BJ (cell line): Measurements from ENCODE around the gene AHI1. TPM values are rescaled to one million over a fixed set of nuclear protein-coding genes. Genes with fewer than 3 reads are reported as not detected.

Experiments used
- CTCF ChIA-PET: fragments of 350-600 bp; formaldehyde crosslinking; extraction: SDS; loops from one replicate; lab custom pipeline; 2021; ENCODE audit warnings: antibody characterized with exemption, inconsistent platforms; lab: Yijun Ruan, JAX
- POLR2A ChIA-PET: fragments of 300-600 bp; sonication (Branson Sonifier 250); formaldehyde crosslinking; extraction: SDS; loops from one replicate; lab custom pipeline; 2021; ENCODE audit warnings: antibody characterized with exemption; lab: Charles Lee
- DNase-seq: peaks from one replicate; pipeline ENCODE4 v3.0.0-alpha.2; 2011; ENCODE audit warnings: low read depth
- H3K27me3 ChIP-seq: 2 replicates; pipeline ENCODE4 v1.6.0; 2011; ENCODE audit warnings: low read length; ENCODE audit not compliant: control insufficient read depth, insufficient read depth
- H3K36me3 ChIP-seq: 2 replicates; pipeline ENCODE4 v1.5.1; 2011; ENCODE audit warnings: low read length; ENCODE audit not compliant: control insufficient read depth, insufficient read depth
- H3K4me3 ChIP-seq: 2 replicates; pipeline ENCODE4 v1.5.1; 2011; ENCODE audit warnings: low read depth, mild to moderate bottlenecking, control low read depth, low read length
- polyA plus RNA-seq: library from polyadenylated mRNA; depleted of rRNA; stranded (reverse); fragments of >200 nt; gene quantifications from 2 replicates; pipeline ENCODE4 v1.2.3, GENCODE V29; 2011
- TF ChIP-seq, protein P1 (sequence below): IDR thresholded peaks from 2 replicates; pipeline ENCODE4 v1.5.1; 2011; ENCODE audit warnings: low read depth, mild to moderate bottlenecking, control low read depth, inconsistent platforms, low read length, moderate library complexity; ENCODE audit not compliant: insufficient read depth

The AHI1 gene
- polyA plus RNA-seq, 1 experiment = 7.9 TPM

DNA sequence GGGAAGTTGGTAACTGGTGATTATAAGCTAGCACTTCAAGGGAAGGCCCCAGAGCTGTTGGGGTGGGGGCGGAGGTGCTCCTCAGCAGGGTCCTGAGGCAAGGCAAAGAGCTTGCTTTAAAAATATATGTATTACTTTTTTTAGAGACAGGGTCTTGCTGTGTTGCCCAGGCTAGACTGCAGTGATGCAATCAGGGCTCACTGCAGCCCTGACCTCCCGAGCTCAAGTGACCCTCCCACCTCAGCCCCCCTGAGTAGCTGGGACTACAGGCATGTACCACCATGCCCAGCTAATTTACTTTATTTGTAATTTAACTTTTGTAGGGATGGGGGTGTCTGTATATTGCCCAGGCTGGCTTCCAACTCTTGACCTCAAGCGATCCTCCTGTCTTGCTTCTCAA, 229.3 kb downstream of the AHI1 start:
- no peaks in the 10 kb centered on the region for H3K36me3 ChIP-seq
- TF ChIP-seq, protein P1, sequence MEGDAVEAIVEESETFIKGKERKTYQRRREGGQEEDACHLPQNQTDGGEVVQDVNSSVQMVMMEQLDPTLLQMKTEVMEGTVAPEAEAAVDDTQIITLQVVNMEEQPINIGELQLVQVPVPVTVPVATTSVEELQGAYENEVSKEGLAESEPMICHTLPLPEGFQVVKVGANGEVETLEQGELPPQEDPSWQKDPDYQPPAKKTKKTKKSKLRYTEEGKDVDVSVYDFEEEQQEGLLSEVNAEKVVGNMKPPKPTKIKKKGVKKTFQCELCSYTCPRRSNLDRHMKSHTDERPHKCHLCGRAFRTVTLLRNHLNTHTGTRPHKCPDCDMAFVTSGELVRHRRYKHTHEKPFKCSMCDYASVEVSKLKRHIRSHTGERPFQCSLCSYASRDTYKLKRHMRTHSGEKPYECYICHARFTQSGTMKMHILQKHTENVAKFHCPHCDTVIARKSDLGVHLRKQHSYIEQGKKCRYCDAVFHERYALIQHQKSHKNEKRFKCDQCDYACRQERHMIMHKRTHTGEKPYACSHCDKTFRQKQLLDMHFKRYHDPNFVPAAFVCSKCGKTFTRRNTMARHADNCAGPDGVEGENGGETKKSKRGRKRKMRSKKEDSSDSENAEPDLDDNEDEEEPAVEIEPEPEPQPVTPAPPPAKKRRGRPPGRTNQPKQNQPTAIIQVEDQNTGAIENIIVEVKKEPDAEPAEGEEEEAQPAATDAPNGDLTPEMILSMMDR = no peak
- CTCF ChIA-PET = no interaction called here
- no peak for DNase-seq
- H3K4me3 ChIP-seq = no peak overlapping the region
- POLR2A ChIA-PET = no interaction called here
- no peaks in the 10 kb centered on the region for H3K27me3 ChIP-seq

DNA sequence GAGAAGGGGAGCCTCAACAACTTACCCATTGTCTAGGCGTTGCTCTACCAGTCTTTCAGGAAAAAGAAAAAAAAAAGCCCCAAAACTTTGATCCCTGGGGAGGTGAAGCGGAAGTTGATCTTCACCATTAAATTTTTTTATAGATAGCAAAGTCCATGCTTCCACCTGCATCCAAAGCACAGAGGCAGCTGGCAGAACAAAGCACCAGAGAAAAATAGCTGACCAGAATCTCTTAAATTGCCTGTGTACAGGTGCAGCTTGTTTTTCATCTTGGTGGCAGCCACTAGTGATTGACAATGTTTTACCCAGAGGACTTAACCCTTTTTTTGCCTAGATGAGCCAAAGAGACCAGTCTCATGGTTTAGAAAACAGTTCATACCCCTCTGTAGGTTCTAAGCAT, 230.5 kb downstream of the AHI1 start:
- H3K36me3 ChIP-seq = no peaks in the 10 kb centered on the region
- CTCF ChIA-PET = no interaction called here

GRCh38 chr6:135266675-135267074, 230.9 kb downstream of the AHI1 start:
- H3K27me3 ChIP-seq = no peaks in the 10 kb centered on the region; the same call in 1 of the 2 replicates
- no peak overlapping the region for H3K4me3 ChIP-seq
- TF ChIP-seq, protein P1 = no peak
- no peaks in the 10 kb centered on the region for H3K36me3 ChIP-seq
- no peak for DNase-seq
- POLR2A ChIA-PET = no interaction called here
- CTCF ChIA-PET = no interaction called here

More for the DNA sequence above, 230.5 kb downstream of the AHI1 start:
- POLR2A ChIA-PET = no interaction called here
- TF ChIP-seq, protein P1 = no peak
- H3K4me3 ChIP-seq = no peak overlapping the region
- no peaks in the 10 kb centered on the region; the same call in 1 of the 2 replicates for H3K27me3 ChIP-seq
- DNase-seq = no peak

DNA sequence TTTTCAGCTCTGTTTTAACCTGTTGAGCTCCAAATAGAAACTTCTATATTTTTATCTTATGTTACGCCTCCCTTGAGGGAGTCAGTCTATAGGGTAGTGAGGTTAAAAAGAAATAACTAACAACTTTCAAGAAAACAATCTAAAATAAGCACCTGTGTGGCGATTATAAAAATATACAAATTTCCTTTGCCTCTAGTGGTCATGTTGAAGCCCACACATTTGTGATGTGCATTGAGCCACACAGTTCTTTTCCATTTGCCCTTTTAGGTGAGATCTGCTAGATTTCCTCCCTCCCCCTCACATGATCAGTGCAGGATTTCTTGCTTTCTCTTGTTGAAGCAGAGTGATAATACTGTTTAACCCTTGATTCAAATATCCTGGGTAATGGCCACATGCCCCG, 232.3 kb downstream of the AHI1 start:
- POLR2A ChIA-PET = no interaction called here

DNA sequence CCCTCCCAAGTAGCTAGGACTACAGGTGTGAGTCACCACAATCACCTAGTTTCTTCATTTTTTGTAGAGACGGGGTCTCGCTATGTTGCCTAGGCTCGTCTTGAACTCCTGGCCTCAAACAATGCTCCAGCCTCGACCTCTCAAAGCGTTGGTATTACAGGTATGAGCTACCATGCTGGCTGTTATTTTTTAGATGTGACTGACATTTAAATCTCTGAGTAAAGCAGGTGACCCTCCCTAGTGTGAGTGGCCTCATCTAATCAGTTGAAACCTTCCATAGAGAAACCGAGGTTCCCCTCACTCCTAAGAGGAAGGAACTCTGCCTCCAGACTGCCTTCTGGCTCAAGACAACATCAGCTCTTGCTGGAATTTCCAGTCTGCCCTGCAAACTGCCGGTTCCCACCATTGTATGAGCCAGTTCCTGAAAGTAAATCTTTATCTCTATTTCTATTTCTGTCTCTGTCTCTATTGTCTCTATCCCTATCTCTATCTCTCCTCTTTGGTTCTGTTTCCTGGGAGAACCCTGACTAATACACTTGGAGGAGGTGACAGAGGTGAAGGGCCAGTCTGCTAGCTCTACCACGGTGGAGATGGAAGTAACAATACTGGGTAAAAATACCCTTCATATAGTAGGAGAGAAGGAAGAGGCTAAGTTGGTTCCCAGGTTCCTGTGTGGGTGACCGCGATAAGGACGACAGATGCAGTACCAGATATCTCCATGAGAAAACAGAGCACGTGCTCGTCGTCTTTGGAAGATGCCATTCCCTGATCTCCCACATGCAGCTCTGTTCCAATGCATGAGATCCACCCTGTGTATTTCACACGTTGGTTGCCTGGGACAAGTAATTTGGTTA, 235.4 kb downstream of the AHI1 start:
- TF ChIP-seq, protein P1 = no peak
- DNase-seq = no peak
- ChIA-PET POLR2A (no interaction called here), CTCF (interaction anchor here (1.5 kb wide), 1 partner anchor 100 kb away, joined by 4 read pairs; no protein-coding TSS in a partner anchor)
- Histone ChIP-seq H3K36me3 (no peaks in the 10 kb centered on the region), H3K27me3 (no peaks in the 10 kb centered on the region; the same call in 1 of the 2 replicates), H3K4me3 (no peak overlapping the region)

More for the DNA sequence above, 232.3 kb downstream of the AHI1 start:
- no peak overlapping the region for H3K4me3 ChIP-seq
- DNase-seq = no peak
- CTCF ChIA-PET = no interaction called here
- H3K36me3 ChIP-seq = no peaks in the 10 kb centered on the region
- no peaks in the 10 kb centered on the region; the same call in 1 of the 2 replicates for H3K27me3 ChIP-seq
- TF ChIP-seq, protein P1 = no peak
